Measurements from ENCODE around the gene KCND1.

- TF ChIP-seq CTCF (IDR thresholded peaks at IDR 0.05; ENCODE audit: low read depth, low read length, missing input control) (no peak), ZBTB33 (IDR thresholded peaks at IDR 0.05) (no peak), MAX (IDR thresholded peaks at IDR 0.05) (no peak), EGR1 (IDR thresholded peaks at IDR 0.05; ENCODE audit: low read depth in 2 of 2) (no peak), YY1 (IDR thresholded peaks at IDR 0.05) (no peak), ATF3 (IDR thresholded peaks at IDR 0.05) (no peak), JUND (IDR thresholded peaks at IDR 0.05) (no peak)
Measured at GRCh38 chrX:48913605-48914366, 57.9 kb downstream of the KCND1 start.
